ENCODE data around the gene HOXA3. TPM values are rescaled to one million over a fixed set of nuclear protein-coding genes. Genes with fewer than 3 reads are reported as not detected.

Gene HOXA3
- total RNA-seq, 1 experiment from 2014 or later = 9.2 TPM

DNA sequence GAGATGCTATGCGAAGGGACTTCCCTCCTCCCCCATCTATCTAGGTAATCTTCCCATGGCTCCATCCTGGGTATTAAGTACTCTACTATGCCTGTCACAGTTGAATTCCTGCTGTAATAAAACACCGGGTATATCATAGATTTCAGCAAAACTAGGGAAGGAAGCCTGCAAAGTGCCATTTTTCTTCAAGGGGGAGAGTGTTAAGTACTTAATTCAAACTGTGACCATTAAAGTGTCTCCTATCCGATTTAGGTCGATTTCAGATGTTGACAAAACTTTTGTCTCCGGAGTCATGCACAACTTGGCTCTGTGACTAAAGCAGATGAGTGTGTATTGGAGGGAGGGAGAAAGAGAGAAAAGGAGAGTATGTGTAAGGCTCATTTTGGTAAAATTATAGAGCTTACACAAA lies 26.4 kb downstream of the HOXA3 start:
- intact Hi-C loops (cut with micrococcal nuclease) = no loop called here
- Histone ChIP-seq H3K27ac (ENCODE audit: low read depth, low read length) (no peak overlapping the region), H3K9ac (ENCODE audit: low read length) (no peak overlapping the region), H3K79me2 (ENCODE audit: insufficient read depth, low read length) (no peaks in the 10 kb centered on the region), H3K27me3 (ENCODE audit: insufficient read depth, low read length) (peaks cover 32% of the 10 kb centered on the region), H3K36me3 (ENCODE audit: control insufficient read depth in 1 of 2, insufficient read depth in 2 of 2, low read length in 2 of 2) (no peaks in the 10 kb centered on the region), H3K4me1 (ENCODE audit: control insufficient read depth in 1 of 2, insufficient read depth in 2 of 2, low read length in 2 of 2) (peaks cover 22 to 67% of the 10 kb centered on the region in 2 experiments), H4K20me1 (ENCODE audit: insufficient read depth) (no peaks in the 10 kb centered on the region), H3K9me2 (ENCODE audit: insufficient read depth) (no peaks in the 10 kb centered on the region), H3K9me3 (ENCODE audit: control insufficient read depth in 1 of 2, insufficient read depth in 1 of 2, low read depth in 1 of 2, low read length in 2 of 2) (no peaks in the 10 kb centered on the region), H3K4me3 (replicated peaks in 1 of 2; ENCODE audit: low read depth in 1 of 2, low read length in 2 of 2) (no peak overlapping the region), H2AFZ (ENCODE audit: low read depth, low read length, poor library complexity, severe bottlenecking) (no peak overlapping the region), H3K4me2 (ENCODE audit: low read length) (no peak overlapping the region)
- POLR2A ChIA-PET = no interaction called here
- TF ChIP-seq EZH2 (IDR thresholded peaks at IDR 0.05) (no peak), EZH2phosphoT487 (IDR thresholded peaks at IDR 0.05; ENCODE audit: borderline replicate concordance) (no peak), SP1 (IDR thresholded peaks at IDR 0.05; ENCODE audit: low read depth) (no peak), EGR1 (IDR thresholded peaks at IDR 0.05; ENCODE audit: low read depth) (no peak), SIN3A (IDR thresholded peaks at IDR 0.05; ENCODE audit: low read depth) (no peak)
- TF ChIP-seq, protein P1, sequence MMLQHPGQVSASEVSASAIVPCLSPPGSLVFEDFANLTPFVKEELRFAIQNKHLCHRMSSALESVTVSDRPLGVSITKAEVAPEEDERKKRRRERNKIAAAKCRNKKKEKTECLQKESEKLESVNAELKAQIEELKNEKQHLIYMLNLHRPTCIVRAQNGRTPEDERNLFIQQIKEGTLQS (IDR thresholded peaks at IDR 0.05) = no peak
- TF ChIP-seq, protein P2, sequence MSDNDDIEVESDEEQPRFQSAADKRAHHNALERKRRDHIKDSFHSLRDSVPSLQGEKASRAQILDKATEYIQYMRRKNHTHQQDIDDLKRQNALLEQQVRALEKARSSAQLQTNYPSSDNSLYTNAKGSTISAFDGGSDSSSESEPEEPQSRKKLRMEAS (IDR thresholded peaks at IDR 0.05) = no peak
- DNase-seq (ENCODE audit: low read depth, low spot score) (no peak), ATAC-seq (no peak)
- RAD21 ChIA-PET (ENCODE audit: low non-redundant PET in 1 of 2, low total read pairs in 2 of 2, uncharacterized antibody in 2 of 2, unreplicated experiment in 2 of 2) = no interaction called here
- BruUV-seq (replicated peaks) = no TSS peak
- CTCF ChIA-PET = no interaction called here

DNA sequence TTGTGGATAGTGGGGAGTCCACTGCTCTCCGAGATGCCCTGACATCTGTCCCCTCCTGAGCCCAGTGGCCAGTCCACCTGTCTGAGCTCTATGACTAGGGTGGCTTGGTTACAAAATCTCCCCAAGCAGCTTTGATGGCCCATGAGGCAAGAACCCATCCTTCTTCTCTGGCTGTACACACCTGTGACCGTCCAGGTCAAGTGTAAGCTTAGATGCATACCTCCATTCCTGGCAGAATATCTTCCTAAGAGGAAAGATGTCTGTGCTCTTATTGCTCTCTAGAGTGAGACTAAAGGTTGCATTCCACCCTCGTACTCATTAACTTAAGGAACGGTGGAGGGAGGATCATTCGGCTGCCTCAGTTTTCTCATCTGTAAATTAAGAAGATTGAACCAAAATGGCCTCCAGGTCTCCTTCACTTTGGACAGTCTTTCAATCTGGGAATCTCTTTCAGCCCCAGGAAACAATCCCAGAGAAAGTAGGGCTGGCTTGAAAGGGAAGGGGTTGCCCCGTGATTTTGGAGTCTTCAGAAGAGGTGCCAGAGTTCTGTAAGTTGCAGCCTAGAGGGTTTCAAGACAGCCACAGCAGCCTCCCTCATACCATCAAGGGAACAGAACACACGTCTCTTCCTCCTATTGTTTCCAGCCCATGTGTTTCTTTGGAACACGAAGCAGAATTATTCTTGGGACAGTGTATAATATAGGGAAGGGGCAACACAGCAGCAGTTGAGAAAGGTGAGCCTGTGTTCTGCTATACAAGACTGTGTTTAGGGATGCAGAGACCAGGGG lies 27.3 kb downstream of the HOXA3 start:
- RAD21 ChIA-PET (ENCODE audit: low non-redundant PET in 1 of 2, low total read pairs in 2 of 2, uncharacterized antibody in 2 of 2, unreplicated experiment in 2 of 2) = no interaction called here
- Histone ChIP-seq H3K27me3 (ENCODE audit: insufficient read depth, low read length) (peaks cover 32% of the 10 kb centered on the region), H3K9me3 (ENCODE audit: control insufficient read depth in 1 of 2, insufficient read depth in 1 of 2, low read depth in 1 of 2, low read length in 2 of 2) (no peaks in the 10 kb centered on the region), H3K36me3 (ENCODE audit: control insufficient read depth in 1 of 2, insufficient read depth in 2 of 2, low read length in 2 of 2) (no peaks in the 10 kb centered on the region), H3K4me2 (ENCODE audit: low read length) (peak overlapping the region; percentile 76), H3K4me3 (replicated peaks in 1 of 2; ENCODE audit: low read depth in 1 of 2, low read length in 2 of 2) (no peak overlapping the region), H3K9ac (ENCODE audit: low read length) (peak overlapping the region; percentile 52; the same call in 1 of the 2 replicates), H2AFZ (ENCODE audit: low read depth, low read length, poor library complexity, severe bottlenecking) (no peak overlapping the region), H3K9me2 (ENCODE audit: insufficient read depth) (no peaks in the 10 kb centered on the region), H3K4me1 (ENCODE audit: control insufficient read depth in 1 of 2, insufficient read depth in 2 of 2, low read length in 2 of 2) (peaks cover 25 to 74% of the 10 kb centered on the region in 2 experiments), H3K27ac (ENCODE audit: low read depth, low read length) (0 out of 2 replicates have a peak overlapping the region, but pooled peaks have one; percentile 60), H3K79me2 (ENCODE audit: insufficient read depth, low read length) (no peaks in the 10 kb centered on the region), H4K20me1 (ENCODE audit: insufficient read depth) (no peaks in the 10 kb centered on the region)
- POLR2A ChIA-PET = no interaction called here
- intact Hi-C loops (cut with micrococcal nuclease) = no loop called here
- DNase-seq (ENCODE audit: low read depth, low spot score) (no peak), ATAC-seq (no peak)
- CTCF ChIA-PET = no interaction called here
- no TSS peak for BruUV-seq (replicated peaks)
- TF ChIP-seq ZFX (IDR thresholded peaks at IDR 0.05) (no peak), JUND (IDR thresholded peaks at IDR 0.05) (no peak), EGR1 (IDR thresholded peaks at IDR 0.05; ENCODE audit: low read depth) (no peak), CBX3 (IDR thresholded peaks at IDR 0.05; ENCODE audit: low read depth) (no peak), FOSL1 (IDR thresholded peaks at IDR 0.05; ENCODE audit: low read depth) (no peak), YY1 (IDR thresholded peaks at IDR 0.05; ENCODE audit: extremely low read depth, insufficient replicate concordance, low read depth, low read length) (no peak), SP1 (IDR thresholded peaks at IDR 0.05; ENCODE audit: low read depth) (no peak), POLR2A (IDR thresholded peaks at IDR 0.05; ENCODE audit: borderline replicate concordance, extremely low read depth, insufficient read depth, insufficient read length) (no peak), RAD21 (IDR thresholded peaks at IDR 0.05; ENCODE audit: low read depth) (no peak)
- TF ChIP-seq, protein P1 (IDR thresholded peaks at IDR 0.05) = no peak
- TF ChIP-seq, protein P3, sequence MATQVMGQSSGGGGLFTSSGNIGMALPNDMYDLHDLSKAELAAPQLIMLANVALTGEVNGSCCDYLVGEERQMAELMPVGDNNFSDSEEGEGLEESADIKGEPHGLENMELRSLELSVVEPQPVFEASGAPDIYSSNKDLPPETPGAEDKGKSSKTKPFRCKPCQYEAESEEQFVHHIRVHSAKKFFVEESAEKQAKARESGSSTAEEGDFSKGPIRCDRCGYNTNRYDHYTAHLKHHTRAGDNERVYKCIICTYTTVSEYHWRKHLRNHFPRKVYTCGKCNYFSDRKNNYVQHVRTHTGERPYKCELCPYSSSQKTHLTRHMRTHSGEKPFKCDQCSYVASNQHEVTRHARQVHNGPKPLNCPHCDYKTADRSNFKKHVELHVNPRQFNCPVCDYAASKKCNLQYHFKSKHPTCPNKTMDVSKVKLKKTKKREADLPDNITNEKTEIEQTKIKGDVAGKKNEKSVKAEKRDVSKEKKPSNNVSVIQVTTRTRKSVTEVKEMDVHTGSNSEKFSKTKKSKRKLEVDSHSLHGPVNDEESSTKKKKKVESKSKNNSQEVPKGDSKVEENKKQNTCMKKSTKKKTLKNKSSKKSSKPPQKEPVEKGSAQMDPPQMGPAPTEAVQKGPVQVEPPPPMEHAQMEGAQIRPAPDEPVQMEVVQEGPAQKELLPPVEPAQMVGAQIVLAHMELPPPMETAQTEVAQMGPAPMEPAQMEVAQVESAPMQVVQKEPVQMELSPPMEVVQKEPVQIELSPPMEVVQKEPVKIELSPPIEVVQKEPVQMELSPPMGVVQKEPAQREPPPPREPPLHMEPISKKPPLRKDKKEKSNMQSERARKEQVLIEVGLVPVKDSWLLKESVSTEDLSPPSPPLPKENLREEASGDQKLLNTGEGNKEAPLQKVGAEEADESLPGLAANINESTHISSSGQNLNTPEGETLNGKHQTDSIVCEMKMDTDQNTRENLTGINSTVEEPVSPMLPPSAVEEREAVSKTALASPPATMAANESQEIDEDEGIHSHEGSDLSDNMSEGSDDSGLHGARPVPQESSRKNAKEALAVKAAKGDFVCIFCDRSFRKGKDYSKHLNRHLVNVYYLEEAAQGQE (IDR thresholded peaks at IDR 0.05; ENCODE audit: low read depth) = no peak

Measured in HCT116 (cell line).